ENCODE data around the gene ARHGAP33. TPM values are rescaled to one million over a fixed set of nuclear protein-coding genes. Genes with fewer than 3 reads are reported as not detected.
"Not testable (repeated sequence)": the region's sequence is repeated elsewhere in the genome, so short reads cannot be mapped to it uniquely, and the experiment has no call there.

The ARHGAP33 gene
- total RNA-seq, 1 donor from 2014 or later: 2.7 TPM

DNA sequence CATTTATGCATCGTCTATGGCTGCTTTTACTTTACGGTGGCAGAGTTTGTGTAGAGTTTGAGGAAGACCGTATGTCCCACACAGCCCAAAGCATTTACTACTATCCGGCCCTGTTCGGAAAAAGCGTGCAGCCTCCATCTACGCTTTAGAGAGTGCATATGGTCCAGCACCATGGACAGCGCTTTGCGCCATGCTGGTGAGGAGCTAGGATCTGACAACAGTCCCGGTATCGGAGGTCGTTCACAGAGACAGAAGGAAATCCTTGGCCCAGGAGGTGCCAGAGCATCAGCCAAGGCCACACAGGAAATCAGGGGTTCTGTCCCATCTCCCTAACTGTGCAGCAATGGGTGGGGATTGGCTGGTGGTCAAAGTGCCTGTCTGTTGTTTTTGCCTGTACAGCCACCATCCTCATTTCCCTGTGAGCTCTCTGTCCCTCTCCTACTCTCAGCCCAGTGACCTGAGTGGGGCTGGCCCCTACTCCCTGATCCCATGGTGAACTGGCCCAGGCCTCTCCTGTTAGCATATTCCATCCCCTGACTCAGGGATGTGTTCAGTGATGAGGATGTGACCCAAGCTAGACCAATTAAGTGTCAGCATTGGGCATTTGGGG, 53.4 kb downstream of the ARHGAP33 start:
- DNase-seq (ENCODE audit: low spot score): no peak

DNA sequence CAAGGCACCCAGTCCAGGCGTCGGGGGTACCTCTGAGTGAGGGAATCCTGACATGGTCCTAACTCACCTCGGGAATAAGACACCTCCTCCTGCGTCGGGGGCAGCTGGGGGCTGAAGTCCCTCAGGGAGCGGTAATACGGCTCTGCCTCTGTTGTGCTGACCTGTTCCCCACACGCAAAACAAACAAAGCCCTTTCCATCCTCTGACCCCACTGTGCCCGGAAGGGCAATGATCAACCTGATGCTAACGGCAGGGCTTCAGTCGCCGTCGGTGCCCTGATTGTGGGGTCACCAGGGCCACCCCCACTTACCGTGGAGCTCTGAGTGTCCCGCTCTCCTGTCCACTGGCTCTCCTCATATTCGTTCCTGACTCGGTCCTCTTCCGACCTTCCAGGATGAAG, 55.6 kb downstream of the ARHGAP33 start:
- no peak for DNase-seq (ENCODE audit: low spot score)

DNA sequence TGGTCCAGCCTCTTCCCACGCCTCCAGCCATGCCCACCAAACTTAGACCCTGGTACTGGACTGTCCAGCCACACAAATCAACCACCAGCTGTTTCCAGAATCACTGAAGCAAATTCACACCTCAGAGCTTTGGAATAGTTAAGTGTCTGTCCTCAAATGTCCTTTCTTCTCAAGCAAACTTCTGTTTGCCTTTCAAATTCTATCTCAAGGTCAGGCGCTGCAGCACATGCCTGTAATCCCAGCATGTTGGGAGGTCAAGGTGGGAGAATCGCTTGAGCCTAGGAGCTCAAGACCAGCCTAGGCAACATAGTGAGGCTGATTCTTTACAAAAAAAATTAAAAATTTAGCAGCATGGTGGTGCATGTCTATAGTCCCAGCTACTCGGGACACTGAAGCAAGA, 56.7 kb downstream of the ARHGAP33 start:
- no peak for DNase-seq (ENCODE audit: low spot score)

DNA sequence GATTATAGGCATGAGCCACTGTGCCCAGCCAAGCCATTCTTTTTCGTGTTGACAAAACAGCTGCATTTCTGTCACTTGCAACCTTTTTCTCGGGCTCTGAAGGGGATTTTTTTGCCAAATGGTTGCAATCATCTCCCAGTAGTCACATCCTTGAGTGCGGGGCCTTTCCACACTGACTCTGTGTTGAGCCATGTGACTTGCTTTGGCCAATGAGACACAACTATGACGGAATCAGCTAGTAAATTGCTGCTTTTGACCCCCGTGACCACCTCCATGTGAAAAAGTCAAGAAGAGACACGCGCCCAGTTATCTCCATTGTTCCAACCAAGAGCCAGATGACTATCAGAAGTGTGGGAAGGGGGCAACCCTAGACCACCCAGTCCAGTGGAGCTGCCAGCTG, 58.6 kb downstream of the ARHGAP33 start:
- no peak for DNase-seq (ENCODE audit: low spot score)

DNA sequence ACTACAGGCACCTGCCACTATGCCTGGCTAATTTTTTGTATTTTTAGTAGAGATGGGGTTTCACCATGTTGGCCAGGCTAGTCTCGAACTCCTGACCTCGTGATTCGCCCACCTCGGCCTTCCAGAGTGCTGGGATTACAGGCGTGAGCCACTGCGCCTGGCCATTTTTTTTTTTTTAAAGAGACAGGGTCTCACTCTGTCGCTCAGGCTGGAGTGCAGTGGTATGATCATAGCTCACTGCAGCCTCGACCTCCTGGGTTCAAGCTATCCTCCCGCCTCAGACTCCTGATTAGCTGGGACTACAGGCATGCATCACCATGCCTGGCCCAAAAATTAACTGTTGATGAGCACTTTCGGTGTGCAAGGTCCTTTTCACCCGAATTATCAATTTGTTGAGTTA, 60.7 kb downstream of the ARHGAP33 start:
- not testable (repeated sequence) for DNase-seq (ENCODE audit: low spot score)

Other genes starting within 250 kb of the ARHGAP33 start
- not detected for gene SBSN, start 247.3 kb upstream of the ARHGAP33 start, total RNA-seq
- gene GAPDHS, start 242.1 kb upstream of the ARHGAP33 start, total RNA-seq: not detected
- 86.8 TPM for gene TMEM147, start 229.9 kb upstream of the ARHGAP33 start, total RNA-seq
- gene ATP4A, start 211.9 kb upstream of the ARHGAP33 start, total RNA-seq: not detected
- not detected for gene PMIS2, start 189.4 kb upstream of the ARHGAP33 start, total RNA-seq
- gene HAUS5, start 162.8 kb upstream of the ARHGAP33 start, total RNA-seq: 6.4 TPM
- 63.9 TPM for gene RBM42, start 146.5 kb upstream of the ARHGAP33 start, total RNA-seq
- gene ETV2, start 133.8 kb upstream of the ARHGAP33 start, total RNA-seq: 0.74 TPM
- 362 TPM for gene COX6B1, start 127.2 kb upstream of the ARHGAP33 start, total RNA-seq
- 0.45 TPM for gene UPK1A, start 109.0 kb upstream of the ARHGAP33 start, total RNA-seq
- gene ZBTB32, start 71.0 kb upstream of the ARHGAP33 start, total RNA-seq: not detected
- gene KMT2B, start 57.6 kb upstream of the ARHGAP33 start, total RNA-seq: 33.5 TPM
- gene IGFLR1, start 33.1 kb upstream of the ARHGAP33 start, total RNA-seq: 10.8 TPM
- 12.8 TPM for gene U2AF1L4, start 30.1 kb upstream of the ARHGAP33 start, total RNA-seq
- gene PSENEN, start 29.9 kb upstream of the ARHGAP33 start, total RNA-seq: 66.8 TPM
- gene LIN37, start 27.0 kb upstream of the ARHGAP33 start, total RNA-seq: 12.9 TPM
- gene HSPB6, start 18.5 kb upstream of the ARHGAP33 start, total RNA-seq: 506 TPM
- 16.6 TPM for gene PROSER3, start 17.4 kb upstream of the ARHGAP33 start, total RNA-seq
- not detected for gene PRODH2, start 37.3 kb downstream of the ARHGAP33 start, total RNA-seq
- gene NPHS1, start 76.9 kb downstream of the ARHGAP33 start, total RNA-seq: not detected
- not detected for gene KIRREL2, start 81.3 kb downstream of the ARHGAP33 start, total RNA-seq
- 3.5 TPM for gene APLP1, start 93.0 kb downstream of the ARHGAP33 start, total RNA-seq
- 33.3 TPM for gene NFKBID, start 125.0 kb downstream of the ARHGAP33 start, total RNA-seq
- 20.9 TPM for gene HCST, start 127.0 kb downstream of the ARHGAP33 start, total RNA-seq
- gene TYROBP, start 132.7 kb downstream of the ARHGAP33 start, total RNA-seq: 201 TPM
- gene LRFN3, start 160.8 kb downstream of the ARHGAP33 start, total RNA-seq: 11.5 TPM
- gene SDHAF1, start 219.6 kb downstream of the ARHGAP33 start, total RNA-seq: 8.2 TPM
- gene SYNE4, start 233.2 kb downstream of the ARHGAP33 start, total RNA-seq: not detected
- gene ALKBH6, start 238.6 kb downstream of the ARHGAP33 start, total RNA-seq: 12.6 TPM

Data from mesenteric fat pad (tissue), 1 donor.